AG20443 (cell line): ENCODE results near the gene GDF2.

Experiments used
- DNase-seq: peaks from one replicate; pipeline ENCODE4 v3.0.0; 2012; ENCODE audit warnings: low spot score, mixed read lengths

The GDF2 gene

GRCh38 chr10:47354165-47354564 is 31.9 kb downstream of the GDF2 start:
- no peak for DNase-seq

- DNase-seq = no peak
These were observed 32.6 kb downstream of the GDF2 start for GRCh38 chr10:47354900-47355299.

- no peak for DNase-seq
These were observed 34.5 kb downstream of the GDF2 start for GRCh38 chr10:47356708-47357107.

DNA sequence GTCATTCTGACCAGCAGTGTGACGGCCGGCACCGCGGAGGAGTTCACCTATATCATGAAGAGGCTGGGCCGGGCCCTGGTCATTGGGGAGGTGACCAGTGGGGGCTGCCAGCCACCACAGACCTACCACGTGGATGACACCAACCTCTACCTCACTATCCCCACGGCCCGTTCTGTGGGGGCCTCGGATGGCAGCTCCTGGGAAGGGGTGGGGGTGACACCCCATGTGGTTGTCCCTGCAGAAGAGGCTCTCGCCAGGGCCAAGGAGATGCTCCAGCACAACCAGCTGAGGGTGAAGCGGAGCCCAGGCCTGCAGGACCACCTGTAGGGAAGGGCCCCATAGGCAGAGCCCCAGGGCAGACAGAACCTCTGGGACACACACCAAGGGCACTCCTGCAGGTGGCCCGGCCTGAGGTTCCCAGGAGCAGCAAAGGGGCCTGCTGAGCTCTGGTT is 34.9 kb downstream of the GDF2 start:
- DNase-seq = no peak

- no peak for DNase-seq
These were observed 35.7 kb downstream of the GDF2 start for GRCh38 chr10:47357911-47358310.

DNA sequence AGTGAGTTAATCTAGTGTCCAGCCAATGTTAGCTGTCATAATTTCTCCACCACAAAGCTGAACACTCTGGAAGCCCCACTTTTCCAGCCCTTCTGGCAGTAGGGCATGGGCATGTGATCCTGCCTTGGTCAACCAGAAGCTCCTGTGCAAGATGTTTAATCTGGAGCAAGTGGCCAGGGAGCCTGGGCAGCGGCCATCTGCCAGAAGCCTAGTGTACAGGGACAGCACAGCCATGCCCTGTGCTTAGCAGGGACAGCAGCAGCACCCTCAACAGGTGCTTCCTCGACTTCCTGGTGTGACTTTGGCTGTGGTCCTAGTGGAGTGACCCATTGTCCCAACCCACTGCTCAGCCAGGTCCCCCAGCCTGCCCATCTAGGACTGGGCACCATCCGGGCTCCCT is 36.2 kb downstream of the GDF2 start:
- DNase-seq = no peak

GRCh38 chr10:47359101-47359500 is 36.8 kb downstream of the GDF2 start:
- DNase-seq = no peak

GRCh38 chr10:47359626-47360418 is 37.6 kb downstream of the GDF2 start:
- DNase-seq = no peak

- no peak for DNase-seq
These were observed 38.3 kb downstream of the GDF2 start for GRCh38 chr10:47360419-47361040.

- DNase-seq = peak; percentile 66
These were observed 39.0 kb downstream of the GDF2 start for GRCh38 chr10:47361293-47361692.

DNA sequence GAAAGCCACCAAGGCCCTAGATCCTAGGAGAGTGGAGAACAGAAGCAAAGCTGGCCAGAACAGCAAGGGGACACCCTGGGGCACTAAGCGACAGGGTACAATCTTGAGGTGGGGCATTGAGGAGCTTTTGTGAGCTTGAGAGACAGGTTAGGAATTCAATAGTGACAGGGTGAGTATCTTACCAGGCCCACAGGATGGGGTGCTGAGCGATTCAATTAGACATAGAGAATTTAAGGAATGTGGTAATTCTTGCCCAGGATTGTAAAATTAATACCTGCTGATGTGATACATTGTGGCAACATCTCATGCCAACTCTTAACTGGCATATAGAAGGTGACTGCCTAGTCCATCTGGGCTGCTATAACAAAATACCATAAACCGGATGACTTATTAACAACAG is 39.9 kb downstream of the GDF2 start:
- no peak for DNase-seq

GRCh38 chr10:47363781-47364180 is 41.5 kb downstream of the GDF2 start:
- no peak for DNase-seq

DNA sequence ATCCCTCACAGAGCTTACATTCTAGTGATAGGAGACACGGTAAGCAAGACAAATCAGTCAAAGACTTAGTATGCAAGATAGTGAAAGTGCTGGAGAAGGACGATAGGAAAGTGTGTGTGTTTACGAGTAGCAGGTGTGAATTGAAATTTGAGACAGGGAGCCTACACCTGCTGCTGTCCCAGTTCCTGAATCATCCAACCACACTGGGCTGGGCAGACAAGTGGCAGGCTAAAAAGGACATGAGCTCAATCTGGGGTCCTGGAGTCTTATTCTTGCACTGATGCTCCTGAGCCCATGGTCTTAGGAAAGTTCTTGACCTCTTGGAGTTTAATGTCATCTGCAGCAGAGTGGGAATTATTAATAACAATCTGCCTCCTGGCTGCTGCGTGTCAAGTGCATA is 42.1 kb downstream of the GDF2 start:
- no peak for DNase-seq

- DNase-seq = no peak
These were observed 42.7 kb downstream of the GDF2 start for GRCh38 chr10:47364911-47365310.

GRCh38 chr10:47365431-47366180 is 43.4 kb downstream of the GDF2 start:
- no peak for DNase-seq

DNA sequence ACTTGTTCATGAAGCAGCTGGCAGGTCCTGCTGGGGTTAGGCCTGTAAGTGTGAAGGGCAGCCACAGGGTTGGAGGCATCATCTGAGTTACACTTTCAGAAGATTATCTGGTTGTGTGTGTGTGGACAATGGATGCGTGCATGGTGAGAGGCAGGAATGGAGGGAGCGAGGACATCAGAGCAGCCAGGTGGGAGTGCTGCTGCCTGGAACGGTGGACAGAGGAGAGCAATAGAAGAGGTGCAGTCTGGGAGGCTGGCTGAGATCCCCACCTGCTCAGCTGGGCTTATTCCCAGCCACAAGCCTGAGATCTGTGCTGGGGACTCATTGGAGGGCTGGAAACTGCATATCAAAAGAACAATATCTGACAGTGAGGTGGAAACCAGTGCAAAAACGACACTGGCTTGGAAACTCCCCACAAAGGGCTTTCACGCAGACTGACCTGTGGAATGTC is 44.0 kb downstream of the GDF2 start:
- DNase-seq = no peak

DNA sequence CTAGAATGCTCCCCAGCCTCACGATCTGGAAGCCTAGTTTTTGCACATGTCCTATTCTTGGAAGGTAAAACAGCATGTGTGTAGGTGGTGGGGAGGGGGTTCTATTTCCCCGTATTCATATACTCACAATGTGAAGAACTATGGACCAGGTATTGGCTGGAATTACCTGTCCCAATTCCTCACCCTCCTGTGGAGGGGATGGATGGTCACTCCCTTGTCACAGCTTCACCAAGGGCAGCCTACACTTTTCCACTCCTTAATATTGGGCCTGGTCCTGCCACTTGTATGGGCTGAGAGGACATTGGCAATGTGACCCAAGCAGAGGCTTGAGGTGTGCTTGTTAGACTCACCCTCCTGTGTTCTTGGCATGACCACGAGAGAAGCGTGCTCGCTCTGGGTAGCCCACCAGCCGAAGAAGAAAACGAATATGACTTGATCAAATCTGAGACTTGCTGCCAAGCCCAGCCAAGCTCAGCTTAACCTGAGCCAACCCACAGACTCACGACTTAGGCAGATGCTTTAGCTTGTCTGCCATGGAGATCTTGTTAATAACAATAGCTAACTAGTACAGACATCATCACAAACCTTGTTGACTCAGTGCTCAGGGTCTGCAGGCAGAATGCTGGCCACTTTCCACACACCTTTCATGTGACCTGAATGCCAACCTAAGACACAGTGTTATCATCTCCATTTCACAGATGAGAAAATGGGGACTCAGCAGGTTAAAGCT is 44.6 kb downstream of the GDF2 start:
- no peak for DNase-seq

DNA sequence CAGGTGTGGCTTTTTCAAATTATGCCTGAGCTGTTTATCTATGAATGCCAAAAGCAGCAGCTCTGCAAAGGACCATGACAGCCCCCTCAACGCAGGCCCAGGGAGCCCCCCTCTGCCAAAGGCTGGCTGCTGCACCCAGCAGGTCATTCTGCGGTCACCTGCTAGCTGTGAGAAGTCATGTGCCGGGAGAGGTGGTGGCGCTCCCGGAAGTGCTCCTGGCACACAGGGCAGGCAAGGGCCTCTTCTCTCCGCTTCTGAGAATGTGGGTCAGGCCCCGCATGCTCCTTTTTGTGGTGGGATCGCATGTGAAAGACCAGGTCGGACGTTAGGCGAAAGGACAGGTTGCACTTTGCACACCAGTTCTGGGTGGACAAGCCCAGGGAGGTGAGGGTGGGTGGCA is 45.4 kb downstream of the GDF2 start:
- no peak for DNase-seq

DNA sequence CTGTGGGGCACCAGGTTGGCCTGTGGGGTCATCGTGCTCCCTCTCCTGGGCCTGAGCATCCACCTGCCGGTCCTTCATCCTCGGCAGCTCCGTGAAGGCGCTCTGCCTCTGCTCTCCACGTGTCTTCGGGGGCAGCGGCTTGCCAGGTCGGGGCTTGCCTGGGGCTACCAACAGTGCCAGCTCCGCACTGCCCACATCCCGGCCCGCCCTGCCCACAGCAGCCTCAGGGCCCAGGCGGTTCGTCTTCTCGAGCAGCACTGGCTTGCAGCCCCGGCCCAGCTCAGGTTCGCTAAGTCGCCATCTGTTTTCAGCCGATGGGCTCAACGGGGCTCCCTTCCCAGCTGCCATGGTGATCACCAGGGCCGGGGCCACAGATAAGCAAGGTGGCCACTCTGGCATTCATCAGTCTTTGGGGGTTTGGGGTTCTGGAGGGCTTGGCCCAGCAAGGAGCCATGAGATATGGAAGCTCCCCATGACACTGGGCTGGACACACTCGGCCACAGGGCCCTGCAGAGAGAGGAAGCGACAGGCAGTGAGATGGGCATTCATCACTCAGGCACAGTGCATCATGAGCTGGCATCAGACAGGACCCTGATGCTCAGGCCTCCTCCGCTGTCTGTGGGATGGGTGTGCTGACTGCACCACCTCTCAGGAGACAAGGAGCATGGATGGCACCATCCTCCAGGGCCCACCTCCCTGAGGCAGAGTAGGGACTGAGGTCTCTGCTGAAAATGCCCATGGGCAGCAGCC is 46.4 kb downstream of the GDF2 start:
- no peak for DNase-seq

DNA sequence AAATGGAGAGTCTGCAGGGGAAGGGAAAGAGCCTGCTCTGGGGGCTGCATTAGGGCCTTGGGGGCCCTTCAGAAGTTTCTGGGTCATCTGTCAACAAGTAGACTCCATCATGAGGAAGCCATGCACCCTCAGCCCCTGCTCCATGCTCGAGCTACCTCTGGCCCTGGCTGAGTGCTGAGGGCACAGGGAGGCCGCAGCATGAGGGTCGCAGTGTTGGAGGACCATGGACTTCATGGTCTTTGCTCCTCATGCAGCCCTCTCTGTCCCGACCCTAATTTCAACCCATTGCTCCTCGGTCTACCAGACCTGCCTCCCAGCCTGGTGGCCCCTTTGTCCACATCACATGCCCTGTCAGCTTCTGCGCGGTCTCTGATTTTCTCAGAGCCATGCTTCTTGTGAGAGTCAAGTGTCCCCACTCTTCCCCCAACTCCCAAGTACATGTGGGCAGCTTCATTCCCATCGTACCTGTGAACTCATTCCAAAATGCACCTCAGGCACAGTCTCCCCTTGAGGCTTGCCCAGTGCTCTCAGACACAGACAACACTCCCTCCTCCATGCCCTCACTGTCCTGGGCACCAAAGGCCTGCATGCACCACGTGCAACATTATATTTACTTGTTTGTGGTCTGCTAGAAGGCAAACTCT is 47.1 kb downstream of the GDF2 start:
- no peak for DNase-seq
